Bronchial epithelial cell (primary cell): ENCODE measurements around the gene OSBPL5. TPM values are rescaled to one million over a fixed set of nuclear protein-coding genes. Genes with fewer than 3 reads are reported as not detected.
"Not testable (repeated sequence)": the region's sequence is repeated elsewhere in the genome, so short reads cannot be mapped to it uniquely, and the experiment has no call there.

Experiments used
- DNase-seq: peaks from one replicate; pipeline ENCODE4 v3.0.0-alpha.2; 2010; ENCODE audit warnings: low read depth
- FAIRE-seq: peaks from 2 replicates; lab custom pipeline; 2011; peaks lifted over from hg19 to GRCh38; lab: Jason Lieb, UNC
- H3K27me3 ChIP-seq: 2 replicates; pipeline ENCODE4 v1.5.1; 2011; ENCODE audit warnings: low read length; ENCODE audit not compliant: control insufficient read depth, insufficient read depth
- H3K36me3 ChIP-seq: 2 replicates; pipeline ENCODE4 v1.5.1; 2011; ENCODE audit warnings: low read length; ENCODE audit not compliant: control insufficient read depth, insufficient read depth
- H3K4me3 ChIP-seq: 2 replicates; pipeline ENCODE4 v1.5.1; 2011; ENCODE audit warnings: mild to moderate bottlenecking, low read depth, low read length, control low read depth
- CTCF ChIP-seq: IDR thresholded peaks from 2 replicates; pipeline ENCODE4 v1.5.1; 2011; ENCODE audit warnings: mild to moderate bottlenecking, moderate library complexity, low read length, control low read depth, inconsistent platforms; ENCODE audit not compliant: insufficient read depth, severe bottlenecking
- total RNA-seq: library from RNA; depleted of rRNA; stranded (reverse); fragments of >200 nt; gene quantifications from 2 replicates; pipeline ENCODE4 v1.2.1, GENCODE V29; 2014

The OSBPL5 gene
- total RNA-seq, 1 donor from 2014 or later = 21.1 TPM

DNA sequence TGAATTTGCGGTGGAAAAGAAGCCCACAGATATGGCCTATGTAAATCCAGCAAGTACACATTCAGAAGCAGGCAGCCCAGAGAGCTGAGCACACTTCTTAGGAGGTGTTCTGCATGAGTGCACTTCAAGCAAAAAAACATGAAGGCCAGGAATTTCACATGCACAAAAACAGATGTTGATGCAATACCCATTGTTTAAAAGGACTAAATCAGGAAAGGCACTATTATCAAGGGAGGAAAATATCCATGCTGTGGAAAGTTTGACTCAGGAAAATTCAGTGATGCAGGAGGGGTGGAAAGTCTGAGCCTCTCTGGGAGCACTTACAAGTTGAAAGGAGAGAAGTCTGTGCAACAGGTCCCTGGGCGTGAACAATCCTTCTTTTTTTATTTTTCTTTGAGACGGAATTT, 92.1 kb downstream of the OSBPL5 start:
- FAIRE-seq (peak; percentile 32), DNase-seq (no peak)
- TF ChIP-seq CTCF = no peak
- peaks cover 5% of the 10 kb centered on the region for H3K27me3 ChIP-seq
- no peaks in the 10 kb centered on the region for H3K36me3 ChIP-seq
- H3K4me3 ChIP-seq = no peak overlapping the region

GRCh38 chr11:3069425-3069824, 95.7 kb downstream of the OSBPL5 start:
- Histone ChIP-seq H3K36me3 (no peaks in the 10 kb centered on the region), H3K4me3 (no peak overlapping the region), H3K27me3 (peaks cover 1% of the 10 kb centered on the region)
- DNase-seq (no peak), FAIRE-seq (no peak)
- TF ChIP-seq CTCF = no peak

- not testable (repeated sequence) for FAIRE-seq, DNase-seq, H3K4me3 ChIP-seq
These were observed 98.8 kb downstream of the OSBPL5 start for GRCh38 chr11:3066308-3066707.

DNA sequence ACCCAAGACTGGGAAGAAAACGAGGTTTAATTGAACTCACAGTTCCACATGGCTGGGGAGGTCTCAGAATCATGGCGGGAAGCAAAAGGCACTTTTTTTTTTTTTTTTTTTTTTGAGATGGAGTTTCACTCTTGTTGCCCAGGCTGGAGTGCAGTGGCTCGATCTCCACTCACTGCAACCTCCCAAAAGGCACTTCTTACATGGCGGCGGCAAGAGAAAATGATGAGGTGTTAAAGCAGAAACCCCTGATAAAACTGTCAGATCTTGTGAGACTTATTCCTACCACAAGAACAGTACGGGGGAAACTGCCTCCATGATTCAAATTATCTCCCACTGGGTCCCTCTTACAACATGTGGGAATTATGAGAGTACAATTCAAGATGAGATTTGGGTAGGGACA, 100.4 kb downstream of the OSBPL5 start:
- FAIRE-seq, DNase-seq, H3K27me3 ChIP-seq, H3K4me3 ChIP-seq, H3K36me3 ChIP-seq: not testable (repeated sequence)

More at GRCh38 chr11:3066308-3066707, 98.8 kb downstream of the OSBPL5 start:
- not testable (repeated sequence) for H3K27me3 ChIP-seq, H3K36me3 ChIP-seq

- not testable (repeated sequence) for H3K36me3 ChIP-seq, H3K27me3 ChIP-seq, DNase-seq, FAIRE-seq, H3K4me3 ChIP-seq
These were observed 101.2 kb downstream of the OSBPL5 start for GRCh38 chr11:3063876-3064275.

GRCh38 chr11:3063432-3063831, 101.7 kb downstream of the OSBPL5 start:
- H3K27me3 ChIP-seq, H3K36me3 ChIP-seq, FAIRE-seq, H3K4me3 ChIP-seq, DNase-seq: not testable (repeated sequence)

GRCh38 chr11:3060436-3061025, 104.6 kb downstream of the OSBPL5 start:
- TF ChIP-seq CTCF = no peak
- DNase-seq (no peak), FAIRE-seq (no peak)
- no peaks in the 10 kb centered on the region for H3K27me3 ChIP-seq
- peaks cover 1% of the 10 kb centered on the region for H3K36me3 ChIP-seq
- no peak overlapping the region for H3K4me3 ChIP-seq
